ENCODE measurements around the gene SLC46A1.
A peak's percentile ranks its signal among the peaks of the same experiment; 100 is the strongest.

Gene SLC46A1

DNA sequence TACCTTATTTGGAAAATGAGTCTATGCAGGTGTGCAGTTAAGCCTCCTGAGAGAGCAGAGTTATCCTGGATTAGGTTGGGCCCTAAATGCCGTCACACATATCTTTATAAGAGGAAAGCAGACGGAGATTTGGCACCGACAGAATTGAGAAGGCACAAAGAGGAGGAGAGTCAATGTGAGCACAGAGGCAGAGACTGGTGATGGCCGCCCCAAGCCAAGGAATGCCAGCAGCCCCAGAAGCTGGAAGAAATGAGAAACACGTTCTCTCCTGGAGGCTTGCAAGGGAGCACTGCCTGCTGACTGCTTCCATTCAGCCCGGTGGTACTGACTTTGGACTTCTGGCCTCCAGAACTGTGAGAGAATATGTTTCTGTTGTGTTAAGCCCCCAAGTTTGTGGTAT is 3.2 kb downstream of the SLC46A1 start:
- no peak for DNase-seq

DNA sequence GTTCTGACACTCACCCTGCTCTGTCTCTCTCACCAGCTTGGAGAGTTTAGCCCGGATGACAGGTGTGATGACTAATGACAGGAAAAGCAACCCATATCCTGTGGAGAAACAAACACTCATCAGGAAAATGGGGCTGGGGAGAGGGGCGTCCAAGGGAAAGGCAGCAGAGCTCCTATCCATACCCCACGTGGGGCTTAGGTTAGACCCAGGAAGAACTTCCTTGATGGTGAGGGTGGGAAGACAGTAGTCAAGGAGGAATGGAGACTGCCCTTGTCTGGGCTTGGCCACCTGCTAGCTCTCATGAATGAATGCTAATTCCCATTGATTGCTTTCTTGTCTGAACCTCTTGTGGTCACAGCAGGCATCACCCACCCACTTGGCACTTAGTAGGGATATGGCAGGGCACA is 3.8 kb downstream of the SLC46A1 start:
- DNase-seq = no peak

DNA sequence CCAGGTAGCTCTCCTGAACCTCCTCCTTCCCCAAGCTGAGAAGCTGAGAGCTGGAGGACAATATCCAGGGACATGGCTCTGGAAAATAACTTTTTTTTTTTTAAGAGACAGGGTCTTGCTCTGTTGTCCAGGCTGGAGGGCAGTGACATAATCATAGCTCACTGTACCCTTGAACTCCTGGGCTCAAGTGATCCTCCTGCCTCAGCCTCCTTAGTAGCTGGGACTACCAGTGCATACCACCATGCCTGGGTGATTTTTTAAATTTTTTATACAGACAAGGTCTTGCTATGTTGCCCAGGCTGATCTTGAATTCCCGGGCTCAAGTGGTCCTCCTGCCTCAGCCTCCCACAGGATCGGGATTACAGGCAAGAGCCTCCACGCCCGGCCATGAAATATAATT is 6.2 kb downstream of the SLC46A1 start:
- no peak for DNase-seq

- no peak for DNase-seq
Observed at GRCh38 chr17:28398280-28398981, 7.6 kb downstream of the SLC46A1 start.

- no peak for DNase-seq
Observed at GRCh38 chr17:28397687-28398279, 8.2 kb downstream of the SLC46A1 start.

DNA sequence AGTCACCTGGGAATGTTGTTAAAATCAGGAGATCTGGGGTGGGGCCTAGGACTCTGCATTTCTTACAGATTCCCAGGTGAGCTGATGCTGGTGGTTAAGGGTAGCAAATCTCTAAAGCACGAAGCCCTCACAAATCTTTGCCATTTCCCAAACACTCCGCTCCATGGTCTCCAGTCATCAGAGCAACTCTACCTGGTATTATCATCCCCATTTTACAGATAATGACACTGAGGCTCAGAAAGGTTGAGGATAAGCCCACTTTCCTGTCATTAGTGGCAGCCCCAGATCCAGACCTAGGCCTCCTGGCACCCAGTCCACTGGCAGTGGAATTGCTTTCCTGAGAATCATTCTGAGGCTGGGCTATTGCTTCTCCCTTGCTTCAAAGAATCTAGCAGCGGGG is 8.7 kb downstream of the SLC46A1 start:
- DNase-seq = no peak

DNA sequence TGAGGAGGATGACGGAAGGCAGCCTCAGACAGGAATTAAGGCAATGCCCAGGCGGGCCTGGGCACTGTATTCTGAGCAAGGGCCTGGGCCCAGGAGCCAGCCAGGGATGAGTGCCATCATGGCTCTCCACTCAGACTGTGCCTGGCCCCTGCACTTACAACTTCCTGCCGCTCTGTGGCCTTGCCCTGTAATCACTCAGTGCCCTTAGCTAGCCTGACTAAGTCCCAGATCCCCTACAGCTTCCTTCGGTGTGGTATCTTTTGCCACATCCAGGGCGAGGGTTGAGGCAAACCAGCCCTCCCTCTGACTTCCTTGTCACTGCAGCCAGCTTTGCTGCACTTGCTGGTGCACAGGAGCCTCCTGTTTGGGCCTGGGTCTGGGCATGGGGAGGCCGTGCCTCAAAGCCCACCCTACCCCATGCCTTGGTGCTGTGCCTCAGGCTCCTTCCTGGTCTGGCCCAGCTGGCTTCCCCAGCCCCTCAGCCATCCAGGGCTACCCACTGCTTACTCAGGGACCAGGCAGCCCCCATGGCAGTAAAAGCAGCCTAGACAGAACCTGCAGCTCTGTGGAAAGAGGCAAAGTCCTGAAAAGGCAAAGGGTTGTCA is 9.3 kb downstream of the SLC46A1 start:
- DNase-seq = no peak

DNA sequence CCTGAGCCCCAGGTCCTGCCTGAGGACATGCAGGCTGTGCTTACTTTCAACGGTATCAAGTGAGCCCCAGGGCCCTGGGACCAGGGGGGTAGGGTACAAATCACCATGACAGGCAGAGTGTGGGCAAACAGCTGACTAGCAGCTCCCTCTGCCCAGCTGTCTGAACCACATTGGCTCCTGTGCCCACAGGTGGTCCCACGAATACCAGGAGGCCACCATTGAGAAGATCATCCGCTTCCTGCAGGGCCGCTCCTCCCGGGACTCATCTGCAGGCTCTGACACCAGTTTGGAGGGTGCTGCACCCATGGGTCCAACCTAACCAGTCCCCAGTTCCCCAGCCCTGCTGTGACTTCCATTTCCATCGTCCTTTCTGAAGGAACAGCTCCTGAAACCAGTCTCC is 10.0 kb downstream of the SLC46A1 start:
- no peak for DNase-seq

DNA sequence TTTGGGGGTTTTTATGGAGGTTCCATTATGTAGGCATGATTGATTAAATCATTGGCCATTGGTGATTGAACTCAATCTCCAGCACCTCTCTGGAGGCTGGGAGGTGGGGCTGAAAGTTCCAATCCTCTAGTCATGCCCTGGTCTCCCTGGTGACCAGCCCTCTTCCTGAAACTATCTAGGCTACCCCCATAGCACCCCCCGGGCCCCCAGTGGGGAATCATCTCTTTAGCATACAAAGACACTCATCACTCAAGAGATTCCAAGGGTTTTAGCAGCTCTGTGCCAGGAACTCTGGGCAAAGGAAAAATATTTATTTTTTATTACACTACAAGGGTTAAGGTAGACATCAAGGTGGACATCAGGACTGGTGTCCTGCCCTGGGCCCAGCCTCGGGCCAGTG is 10.6 kb downstream of the SLC46A1 start:
- DNase-seq = no peak

- no peak for DNase-seq
Observed at GRCh38 chr17:28394337-28395116, 11.5 kb downstream of the SLC46A1 start.

GRCh38 chr17:28392491-28392890 is 13.5 kb downstream of the SLC46A1 start:
- no peak for DNase-seq

GRCh38 chr17:28391401-28391800 is 14.6 kb downstream of the SLC46A1 start:
- DNase-seq = no peak

GRCh38 chr17:28390984-28391383 is 15.0 kb downstream of the SLC46A1 start:
- DNase-seq = no peak

- no peak for DNase-seq
Observed at GRCh38 chr17:28390563-28390962, 15.4 kb downstream of the SLC46A1 start.

DNA sequence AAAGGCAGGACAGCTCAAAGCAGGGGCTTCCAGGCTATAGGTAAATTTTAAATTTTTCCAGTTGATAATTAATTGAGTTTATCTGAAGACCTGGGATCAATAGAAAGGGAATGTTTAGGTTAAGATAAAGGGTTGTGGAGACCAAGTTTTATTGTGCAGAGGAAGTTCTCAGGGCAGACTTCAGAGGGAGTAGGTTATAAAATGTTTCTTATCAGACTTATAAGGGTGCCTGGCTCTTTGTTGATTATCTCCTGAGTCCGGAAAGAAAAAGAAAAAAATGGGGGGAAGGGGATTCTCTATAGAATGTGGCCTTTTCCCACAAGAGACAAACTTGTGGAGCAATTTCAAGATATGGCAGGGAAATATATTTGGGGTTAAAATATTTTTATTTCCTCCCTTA is 15.9 kb downstream of the SLC46A1 start:
- DNase-seq = no peak

- DNase-seq = no peak
Observed at GRCh38 chr17:28388106-28388505, 17.9 kb downstream of the SLC46A1 start.

DNA sequence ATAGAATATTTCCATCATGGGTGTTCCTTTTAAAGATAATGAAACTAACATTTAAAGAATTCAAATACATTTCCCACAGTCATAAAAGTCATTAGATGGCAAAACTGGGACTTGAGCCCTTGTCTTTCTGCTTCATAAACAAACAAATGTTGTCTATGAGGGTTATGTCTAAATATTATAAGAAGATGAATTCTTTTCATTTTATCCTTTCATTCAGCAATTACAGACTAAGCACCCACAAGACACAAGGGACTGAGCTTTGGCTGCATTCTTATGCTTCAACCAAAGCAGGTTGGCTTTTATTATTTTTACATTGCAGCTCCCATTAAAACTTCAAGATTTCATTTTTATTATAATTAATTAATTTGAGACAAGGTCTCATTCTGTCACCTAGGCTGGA is 19.6 kb downstream of the SLC46A1 start:
- no peak for DNase-seq

GRCh38 chr17:28385406-28385805 is 20.6 kb downstream of the SLC46A1 start:
- DNase-seq = no peak

- DNase-seq = no peak
Observed at GRCh38 chr17:28385037-28385400, 21.0 kb downstream of the SLC46A1 start.

- peak; percentile 57 for DNase-seq
Observed at GRCh38 chr17:28384281-28385036, 21.6 kb downstream of the SLC46A1 start.

DNA sequence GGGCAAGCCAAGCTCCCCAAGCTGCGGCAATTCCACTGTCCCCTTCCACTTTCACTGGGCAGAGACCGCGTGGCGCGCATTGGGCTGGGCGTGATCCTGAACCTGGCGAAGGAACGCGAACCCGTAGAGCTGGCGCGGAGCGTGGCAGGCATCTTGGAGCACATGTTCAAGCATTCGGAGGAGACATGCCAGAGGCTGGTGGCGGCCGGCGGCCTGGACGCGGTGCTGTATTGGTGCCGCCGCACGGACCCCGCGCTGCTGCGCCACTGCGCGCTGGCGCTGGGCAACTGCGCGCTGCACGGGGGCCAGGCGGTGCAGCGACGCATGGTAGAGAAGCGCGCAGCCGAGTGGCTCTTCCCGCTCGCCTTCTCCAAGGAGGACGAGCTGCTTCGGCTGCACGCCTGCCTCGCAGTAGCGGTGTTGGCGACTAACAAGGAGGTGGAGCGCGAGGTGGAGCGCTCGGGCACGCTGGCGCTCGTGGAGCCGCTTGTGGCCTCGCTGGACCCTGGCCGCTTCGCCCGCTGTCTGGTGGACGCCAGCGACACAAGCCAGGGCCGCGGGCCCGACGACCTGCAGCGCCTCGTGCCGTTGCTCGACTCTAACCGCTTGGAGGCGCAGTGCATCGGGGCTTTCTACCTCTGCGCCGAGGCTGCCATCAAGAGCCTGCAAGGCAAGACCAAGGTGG is 24.7 kb downstream of the SLC46A1 start:
- no peak for DNase-seq
